Measurements from ENCODE around the gene ITGA2B. TPM values are rescaled to one million over a fixed set of nuclear protein-coding genes. Genes with fewer than 3 reads are reported as not detected.
A peak's percentile ranks its signal among the peaks of the same experiment; 100 is the strongest.

Gene ITGA2B
- total RNA-seq, 2 donors from 2014 or later = 1.8 to 6.8 TPM

GRCh38 chr17:44359006-44359405 lies 30.4 kb downstream of the ITGA2B start:
- Mint-ChIP-seq H3K9me3 (no peaks in the 10 kb centered on the region), H3K27me3 (peaks cover 8 to 11% of the 10 kb centered on the region in 2 donors), H3K36me3 (no peaks in the 10 kb centered on the region), H3K4me3 (no peak overlapping the region), H3K4me1 (ENCODE audit: low read depth in 2 of 2) (no peaks in the 10 kb centered on the region), H3K27ac (no peak overlapping the region)
- no peak for ATAC-seq
- DNase-seq (ENCODE audit: low spot score) = no peak

- no peaks in the 10 kb centered on the region for H3K36me3 Mint-ChIP-seq
- peaks cover 8 to 11% of the 10 kb centered on the region in 2 donors for H3K27me3 Mint-ChIP-seq
- H3K27ac Mint-ChIP-seq = no peak overlapping the region
- no peak overlapping the region for H3K4me3 Mint-ChIP-seq
- H3K9me3 Mint-ChIP-seq = no peaks in the 10 kb centered on the region
- no peak for ATAC-seq
- peaks cover 0 to under 1% of the 10 kb centered on the region in 2 donors for H3K4me1 Mint-ChIP-seq (ENCODE audit: low read depth in 2 of 2)
- DNase-seq (ENCODE audit: low spot score) = peak; percentile 35
Measured at GRCh38 chr17:44358066-44358465, 31.4 kb downstream of the ITGA2B start.

GRCh38 chr17:44356241-44356640 lies 33.2 kb downstream of the ITGA2B start:
- Mint-ChIP-seq H3K9me3 (no peaks in the 10 kb centered on the region), H3K36me3 (no peaks in the 10 kb centered on the region), H3K27ac (no peak overlapping the region), H3K27me3 (peaks cover 4 to 6% of the 10 kb centered on the region in 2 donors), H3K4me1 (ENCODE audit: low read depth in 2 of 2) (peaks cover 0 to 3% of the 10 kb centered on the region in 2 donors), H3K4me3 (no peak overlapping the region)
- DNase-seq (ENCODE audit: low spot score) (peak; percentile 58), ATAC-seq (no peak)

GRCh38 chr17:44355642-44356099 lies 33.8 kb downstream of the ITGA2B start:
- DNase-seq (ENCODE audit: low spot score) = peak; percentile 57
- H3K36me3 Mint-ChIP-seq = no peaks in the 10 kb centered on the region
- H3K4me3 Mint-ChIP-seq = no peak overlapping the region

GRCh38 chr17:44354582-44355561 lies 34.6 kb downstream of the ITGA2B start:
- H3K36me3 Mint-ChIP-seq = no peaks in the 10 kb centered on the region
- peak; percentile 17 to 52 for ATAC-seq

More at GRCh38 chr17:44355642-44356099, 33.8 kb downstream of the ITGA2B start:
- Mint-ChIP-seq H3K27ac (no peak overlapping the region), H3K9me3 (no peaks in the 10 kb centered on the region), H3K4me1 (ENCODE audit: low read depth in 2 of 2) (peaks cover 0 to 3% of the 10 kb centered on the region in 2 donors), H3K27me3 (peaks cover 4 to 6% of the 10 kb centered on the region in 2 donors)
- ATAC-seq = no peak

GRCh38 chr17:44353672-44354331 lies 35.6 kb downstream of the ITGA2B start:
- Mint-ChIP-seq H3K4me1 (ENCODE audit: low read depth in 2 of 2) (peaks cover 2 to 4% of the 10 kb centered on the region in 2 donors), H3K27me3 (no peaks in the 10 kb centered on the region), H3K36me3 (no peaks in the 10 kb centered on the region), H3K9me3 (no peaks in the 10 kb centered on the region), H3K4me3 (no peak overlapping the region), H3K27ac (no peak overlapping the region)
- DNase-seq (ENCODE audit: low spot score) (peak; percentile 60), ATAC-seq (peak; percentile 7 to 57)

More at GRCh38 chr17:44354582-44355561, 34.6 kb downstream of the ITGA2B start:
- Mint-ChIP-seq H3K27ac (no peak overlapping the region), H3K27me3 (no peaks in the 10 kb centered on the region), H3K4me3 (no peak overlapping the region), H3K4me1 (ENCODE audit: low read depth in 2 of 2) (peaks cover 0 to 3% of the 10 kb centered on the region in 2 donors), H3K9me3 (no peaks in the 10 kb centered on the region)
- peak; percentile 64 for DNase-seq (ENCODE audit: low spot score)

- Mint-ChIP-seq H3K27ac (no peak overlapping the region), H3K27me3 (no peaks in the 10 kb centered on the region), H3K9me3 (no peaks in the 10 kb centered on the region), H3K36me3 (no peaks in the 10 kb centered on the region), H3K4me1 (ENCODE audit: low read depth in 2 of 2) (peaks cover 9 to 11% of the 10 kb centered on the region in 2 donors), H3K4me3 (peak overlapping the region; percentile 71)
- DNase-seq (ENCODE audit: low spot score) = peak; percentile 54
- no peak for ATAC-seq
Measured at GRCh38 chr17:44352828-44353671, 36.4 kb downstream of the ITGA2B start.

- H3K4me3 Mint-ChIP-seq = no peak overlapping the region
- ATAC-seq (no peak), DNase-seq (ENCODE audit: low spot score) (peak; percentile 59)
- H3K4me1 Mint-ChIP-seq (ENCODE audit: low read depth in 2 of 2) = peaks cover 11 to 12% of the 10 kb centered on the region in 2 donors
- H3K27ac Mint-ChIP-seq = no peak overlapping the region
- no peaks in the 10 kb centered on the region for H3K36me3 Mint-ChIP-seq
- no peaks in the 10 kb centered on the region for H3K27me3 Mint-ChIP-seq
- H3K9me3 Mint-ChIP-seq = no peaks in the 10 kb centered on the region
Measured at GRCh38 chr17:44351961-44352827, 37.3 kb downstream of the ITGA2B start.

GRCh38 chr17:44351464-44351863 lies 38.0 kb downstream of the ITGA2B start:
- H3K36me3 Mint-ChIP-seq = no peaks in the 10 kb centered on the region
- no peaks in the 10 kb centered on the region for H3K27me3 Mint-ChIP-seq
- no peaks in the 10 kb centered on the region for H3K9me3 Mint-ChIP-seq
- H3K4me1 Mint-ChIP-seq (ENCODE audit: low read depth in 2 of 2) = peaks cover 11 to 12% of the 10 kb centered on the region in 2 donors
- H3K4me3 Mint-ChIP-seq = no peak overlapping the region
- no peak overlapping the region for H3K27ac Mint-ChIP-seq
- no peak for ATAC-seq
- DNase-seq (ENCODE audit: low spot score) = peak; percentile 28

GRCh38 chr17:44350733-44351226 lies 38.7 kb downstream of the ITGA2B start:
- H3K9me3 Mint-ChIP-seq = no peaks in the 10 kb centered on the region
- ATAC-seq = peak; percentile 62 to 71
- peak; percentile 70 for DNase-seq (ENCODE audit: low spot score)
- H3K27me3 Mint-ChIP-seq = no peaks in the 10 kb centered on the region
- H3K27ac Mint-ChIP-seq = no peak overlapping the region
- H3K4me3 Mint-ChIP-seq = no peak overlapping the region
- peaks cover 17% of the 10 kb centered on the region in 2 donors for H3K4me1 Mint-ChIP-seq (ENCODE audit: low read depth in 2 of 2)
- no peaks in the 10 kb centered on the region for H3K36me3 Mint-ChIP-seq

- Mint-ChIP-seq H3K9me3 (no peaks in the 10 kb centered on the region), H3K4me1 (ENCODE audit: low read depth in 2 of 2) (peaks cover 26 to 29% of the 10 kb centered on the region in 2 donors), H3K27ac (no peak overlapping the region), H3K36me3 (no peaks in the 10 kb centered on the region), H3K4me3 (no peak overlapping the region), H3K27me3 (no peaks in the 10 kb centered on the region)
- ATAC-seq (no peak), DNase-seq (ENCODE audit: low spot score) (peak; percentile 51)
Measured at GRCh38 chr17:44349553-44350070, 39.8 kb downstream of the ITGA2B start.

GRCh38 chr17:44348988-44349364 lies 40.5 kb downstream of the ITGA2B start:
- no peak overlapping the region for H3K27ac Mint-ChIP-seq
- peaks cover 29% of the 10 kb centered on the region in 2 donors for H3K4me1 Mint-ChIP-seq (ENCODE audit: low read depth in 2 of 2)
- no peak for ATAC-seq
- peak overlapping the region; percentile 21 for H3K4me3 Mint-ChIP-seq
- peaks cover 2 to 3% of the 10 kb centered on the region in 2 donors for H3K27me3 Mint-ChIP-seq
- no peaks in the 10 kb centered on the region for H3K9me3 Mint-ChIP-seq
- H3K36me3 Mint-ChIP-seq = no peaks in the 10 kb centered on the region
- DNase-seq (ENCODE audit: low spot score) = peak; percentile 56

Measured in natural killer cell treated with Interleukin-12 subunit alpha and Interleukin-12 subunit beta and Interleukin-15 and Interleukin-18, amount 100 ng/mL, for 72 hours (primary cell).